Activated effector memory CD4-positive, alpha-beta T cell treated with anti-CD3 and anti-CD28 coated beads, Interleukin-2, amount 50 U/mL, for 16 hours (primary cell): ENCODE data around the gene TP53BP1.

Experiments used
- DNase-seq: peaks from one replicate; pipeline ENCODE4 v3.0.0-alpha.2; 2020

The TP53BP1 gene

GRCh38 chr15:43487271-43487895 lies 5.6 kb downstream of the TP53BP1 start:
- no peak for DNase-seq

- DNase-seq: no peak
These were observed 8.5 kb downstream of the TP53BP1 start for GRCh38 chr15:43484455-43484854.

GRCh38 chr15:43483297-43484128 lies 9.4 kb downstream of the TP53BP1 start:
- no peak for DNase-seq

GRCh38 chr15:43473885-43474284 lies 19.1 kb downstream of the TP53BP1 start:
- no peak for DNase-seq

GRCh38 chr15:43471975-43472374 lies 21.0 kb downstream of the TP53BP1 start:
- DNase-seq: no peak

GRCh38 chr15:43469867-43470266 lies 23.1 kb downstream of the TP53BP1 start:
- no peak for DNase-seq

GRCh38 chr15:43465100-43465499 lies 27.9 kb downstream of the TP53BP1 start:
- no peak for DNase-seq

GRCh38 chr15:43463998-43464397 lies 29.0 kb downstream of the TP53BP1 start:
- DNase-seq: no peak

- no peak for DNase-seq
These were observed 29.4 kb downstream of the TP53BP1 start for GRCh38 chr15:43463507-43463906.

- no peak for DNase-seq
These were observed 43.0 kb downstream of the TP53BP1 start for GRCh38 chr15:43449981-43450380.

- no peak for DNase-seq
These were observed 46.6 kb downstream of the TP53BP1 start for GRCh38 chr15:43446344-43446743.

- no peak for DNase-seq
These were observed 51.6 kb downstream of the TP53BP1 start for GRCh38 chr15:43441316-43441715.

GRCh38 chr15:43440721-43441281 lies 52.2 kb downstream of the TP53BP1 start:
- no peak for DNase-seq

GRCh38 chr15:43439268-43439667 lies 53.7 kb downstream of the TP53BP1 start:
- no peak for DNase-seq

- DNase-seq: no peak
These were observed 56.6 kb downstream of the TP53BP1 start for GRCh38 chr15:43436395-43436794.

GRCh38 chr15:43434446-43434845 lies 58.5 kb downstream of the TP53BP1 start:
- DNase-seq: no peak

GRCh38 chr15:43433661-43434303 lies 59.2 kb downstream of the TP53BP1 start:
- no peak for DNase-seq

GRCh38 chr15:43433165-43433564 lies 59.8 kb downstream of the TP53BP1 start:
- no peak for DNase-seq

- DNase-seq: no peak
These were observed 63.3 kb downstream of the TP53BP1 start for GRCh38 chr15:43429687-43430086.

GRCh38 chr15:43423793-43424192 lies 69.2 kb downstream of the TP53BP1 start:
- DNase-seq: no peak

- no peak for DNase-seq
These were observed 72.1 kb downstream of the TP53BP1 start for GRCh38 chr15:43420876-43421275.

GRCh38 chr15:43420435-43420834 lies 72.5 kb downstream of the TP53BP1 start:
- DNase-seq: no peak

GRCh38 chr15:43414196-43414595 lies 78.8 kb downstream of the TP53BP1 start:
- no peak for DNase-seq

GRCh38 chr15:43412096-43412495 lies 80.9 kb downstream of the TP53BP1 start:
- no peak for DNase-seq
